Left renal cortex interstitium (tissue), 4 donors: Measurements from ENCODE around the gene SRSF12. TPM values are rescaled to one million over a fixed set of nuclear protein-coding genes. Genes with fewer than 3 reads are reported as not detected.
"Not testable (repeated sequence)": the region's sequence is repeated elsewhere in the genome, so short reads cannot be mapped to it uniquely, and the experiment has no call there.

ENCODE experiments used
- DNase-seq, 4 donors: peaks; one replicate each; pipeline ENCODE4 v3.0.0-alpha.2; 2013; ENCODE audit warnings: low read depth in 4 of 4, low spot score in 2 of 4, missing footprints in 1 of 4
- polyA plus RNA-seq, 4 donors: library from polyadenylated mRNA; unstranded; fragments of 120-200 nt; gene quantifications; one replicate each; pipeline ENCODE4 v1.2.1, GENCODE V29; 2013; ENCODE audit not compliant: insufficient read length in 4 of 4

The SRSF12 gene
- polyA plus RNA-seq, 4 donors, result 11.8 to 24.1 (median 15.7) TPM

- DNase-seq, result peak; percentile 64 to 92 (median 76)
Observed at GRCh38 chr6:89079511-89080234, 38.2 kb downstream of the SRSF12 start.

DNA sequence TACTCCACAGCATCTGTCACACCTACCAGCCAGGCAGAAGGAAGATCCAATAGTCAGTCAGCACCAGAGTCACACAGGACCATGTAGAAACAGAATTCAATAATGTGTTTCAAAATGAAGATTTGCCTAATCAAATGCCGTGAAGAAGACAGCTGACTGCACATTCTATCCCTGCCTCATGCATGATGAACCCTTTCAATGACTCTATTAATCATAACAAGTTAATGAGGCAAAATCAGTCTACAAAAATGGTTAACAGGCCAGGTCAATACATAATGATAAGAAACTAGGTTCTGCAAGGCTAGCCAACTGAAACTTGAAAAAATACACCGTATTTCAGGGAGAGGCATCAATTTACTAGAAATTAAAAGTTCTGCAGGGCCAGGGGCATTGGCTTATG lies 44.0 kb downstream of the SRSF12 start:
- no peak for DNase-seq

DNA sequence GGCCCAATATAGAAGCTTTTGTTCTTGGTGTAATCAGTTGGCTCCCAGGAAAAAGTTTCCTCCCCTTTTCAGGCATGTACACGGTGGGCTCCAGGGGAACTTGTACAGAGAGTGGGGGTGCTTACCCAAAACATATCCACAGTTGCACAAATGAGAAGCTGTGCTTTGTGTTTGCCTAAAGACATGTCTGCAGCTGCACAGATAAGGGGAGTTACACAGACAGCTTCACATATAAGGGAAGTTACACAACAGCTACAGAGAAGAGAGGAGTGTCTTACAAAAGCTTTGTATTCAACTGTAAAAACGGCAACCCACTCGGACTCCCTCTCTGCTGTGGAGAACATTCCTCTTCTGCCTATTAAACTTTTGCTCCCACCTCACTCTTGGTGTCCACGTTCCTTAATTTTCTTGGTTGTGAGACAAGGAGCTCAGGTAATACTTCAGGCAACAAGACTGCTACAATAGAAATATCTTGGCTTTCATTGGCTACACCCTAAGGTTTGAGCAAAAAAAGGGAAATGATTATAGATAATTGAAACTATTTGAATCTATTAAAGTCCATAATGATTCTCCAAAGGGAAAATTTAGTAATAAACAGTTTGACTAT lies 44.8 kb downstream of the SRSF12 start:
- DNase-seq, result no peak

DNA sequence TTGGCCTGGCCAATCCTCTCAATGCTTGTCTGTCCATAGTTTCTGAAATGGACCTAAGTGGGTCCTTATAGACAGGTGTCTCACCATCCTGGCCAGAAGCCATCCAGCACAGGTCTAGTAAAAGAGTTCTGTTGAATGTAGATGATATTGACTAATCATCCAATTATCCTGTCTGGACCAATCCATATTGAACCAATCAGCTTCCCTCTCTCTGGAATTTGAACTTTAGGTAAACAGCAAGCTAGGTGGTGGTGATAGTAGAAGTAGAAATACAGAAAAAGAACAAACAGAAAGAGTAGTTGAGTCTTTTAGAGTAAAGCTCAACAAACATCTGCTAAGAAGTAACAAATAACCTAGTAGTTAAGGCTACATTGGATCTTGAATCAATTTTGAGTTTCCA lies 46.8 kb downstream of the SRSF12 start:
- DNase-seq, result no peak

- DNase-seq, result no peak
Observed at GRCh38 chr6:89069536-89070163, 48.2 kb downstream of the SRSF12 start.

DNA sequence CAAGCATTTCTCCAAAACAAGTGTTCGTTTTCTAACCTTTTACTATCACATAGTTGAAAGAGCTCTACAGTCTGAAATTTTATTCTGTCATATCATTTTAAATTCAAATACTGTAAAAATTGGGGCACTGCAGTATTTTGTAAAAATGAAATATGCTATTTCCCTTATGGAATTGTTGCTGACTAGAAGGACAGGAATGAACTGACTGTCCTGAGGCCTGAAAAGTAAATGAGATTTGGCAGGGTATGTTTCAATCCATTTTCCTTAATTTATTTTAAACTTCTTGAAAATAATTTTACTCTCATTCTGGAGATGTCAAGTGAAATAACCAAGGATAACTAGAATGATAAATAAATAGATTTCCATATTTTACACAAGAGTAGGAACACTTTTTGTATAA lies 49.2 kb downstream of the SRSF12 start:
- no peak for DNase-seq

GRCh38 chr6:89067796-89068195 lies 50.1 kb downstream of the SRSF12 start:
- no peak for DNase-seq

- DNase-seq, result no peak
Observed at GRCh38 chr6:89066940-89067646, 50.8 kb downstream of the SRSF12 start.

DNA sequence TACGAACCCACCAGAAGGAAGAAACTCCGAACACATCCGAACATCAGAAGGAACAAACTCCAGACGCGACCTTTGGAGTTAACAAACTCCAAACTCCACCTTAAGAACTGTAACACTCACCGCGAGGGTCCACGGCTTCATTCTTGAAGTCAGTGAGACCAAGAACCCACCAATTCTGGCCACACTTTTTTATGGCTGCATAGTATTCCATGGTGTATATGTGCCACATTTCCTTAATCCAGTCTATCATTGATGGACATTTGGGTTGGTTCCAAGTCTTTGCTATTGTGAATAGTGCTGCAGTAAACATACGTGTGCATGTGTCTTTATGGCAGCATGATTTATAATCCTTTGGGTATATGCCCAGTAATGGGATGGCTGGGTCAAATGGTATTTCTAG lies 51.8 kb downstream of the SRSF12 start:
- not testable (repeated sequence) for DNase-seq

DNA sequence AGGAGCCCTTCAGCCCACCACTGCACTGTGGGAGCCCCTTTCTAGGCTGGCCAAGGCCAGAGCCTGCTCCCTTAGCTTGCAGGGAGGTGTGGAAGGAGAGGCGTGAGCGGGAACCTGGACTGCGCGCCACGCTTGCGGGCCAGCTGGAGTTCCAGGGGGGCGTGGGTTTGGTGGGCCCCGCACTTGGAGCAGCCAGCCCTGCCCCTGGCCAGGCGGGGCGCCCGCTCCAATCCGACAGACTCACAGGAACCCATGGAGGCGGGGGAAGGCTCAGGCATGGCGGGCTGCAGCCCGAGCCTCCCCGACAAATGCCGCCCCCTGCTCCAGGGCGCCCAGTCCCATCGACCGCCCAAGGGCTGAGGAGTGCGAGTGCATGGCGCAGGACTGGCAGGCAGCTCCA lies 52.9 kb downstream of the SRSF12 start:
- not testable (repeated sequence) for DNase-seq

GRCh38 chr6:89063881-89064280 lies 54.0 kb downstream of the SRSF12 start:
- DNase-seq, result no peak

DNA sequence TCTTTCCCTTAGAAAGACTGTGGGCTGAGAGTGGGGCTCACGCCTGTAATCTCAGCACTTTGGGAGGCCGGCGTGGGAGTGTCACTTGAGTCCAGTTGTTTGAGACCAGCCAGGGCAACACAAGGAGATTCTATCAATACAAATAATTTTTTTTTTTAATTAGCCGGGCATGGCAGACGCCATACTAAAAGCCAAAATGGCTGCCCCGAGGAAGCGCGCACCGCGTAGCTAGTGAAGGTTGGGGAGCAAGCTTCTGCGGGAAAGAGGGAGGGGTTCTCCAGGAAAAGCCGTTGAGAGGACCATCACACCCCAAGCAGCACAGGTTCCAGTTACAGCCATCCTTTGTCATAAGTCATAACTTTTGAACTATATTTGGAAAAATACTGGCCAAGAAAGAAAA lies 58.6 kb downstream of the SRSF12 start:
- DNase-seq, result no peak

GRCh38 chr6:89058627-89059026 lies 59.2 kb downstream of the SRSF12 start:
- no peak for DNase-seq

DNA sequence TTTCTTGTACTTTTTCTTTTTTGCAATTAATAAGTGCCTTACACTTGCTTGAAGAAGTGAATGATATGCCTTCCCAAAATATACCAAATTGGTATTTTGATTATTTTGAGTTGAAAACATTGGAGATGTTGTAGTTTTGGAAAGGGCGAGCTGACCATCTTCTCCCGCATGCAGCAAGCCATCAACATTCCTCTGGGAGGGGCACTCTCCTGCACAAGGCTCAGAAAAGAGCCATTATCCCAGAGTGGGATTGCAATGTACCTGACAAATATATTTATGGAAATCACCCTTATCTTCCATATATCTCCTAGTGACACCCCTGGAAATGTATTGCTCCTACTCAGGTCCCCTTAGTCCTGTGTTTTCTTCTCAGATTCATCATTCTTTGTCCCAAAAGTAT lies 60.1 kb downstream of the SRSF12 start:
- no peak for DNase-seq

DNA sequence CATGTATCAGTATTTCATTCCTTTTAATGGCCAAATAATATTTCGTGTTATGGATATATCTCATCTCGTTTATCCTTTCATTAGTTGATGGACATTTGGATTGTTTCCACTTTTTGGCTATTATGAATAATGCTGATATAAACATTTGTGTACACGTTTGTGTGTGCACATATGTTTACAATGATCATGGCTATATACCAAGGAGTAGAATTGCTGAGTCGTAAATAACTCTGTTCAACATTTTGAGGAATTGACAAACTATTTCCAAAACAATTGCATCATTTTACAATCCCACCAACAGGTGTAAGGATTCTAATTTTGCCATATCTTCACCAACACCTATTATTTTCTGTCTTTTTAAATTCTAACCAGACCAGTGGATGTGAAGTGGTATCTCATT lies 63.7 kb downstream of the SRSF12 start:
- no peak for DNase-seq

DNA sequence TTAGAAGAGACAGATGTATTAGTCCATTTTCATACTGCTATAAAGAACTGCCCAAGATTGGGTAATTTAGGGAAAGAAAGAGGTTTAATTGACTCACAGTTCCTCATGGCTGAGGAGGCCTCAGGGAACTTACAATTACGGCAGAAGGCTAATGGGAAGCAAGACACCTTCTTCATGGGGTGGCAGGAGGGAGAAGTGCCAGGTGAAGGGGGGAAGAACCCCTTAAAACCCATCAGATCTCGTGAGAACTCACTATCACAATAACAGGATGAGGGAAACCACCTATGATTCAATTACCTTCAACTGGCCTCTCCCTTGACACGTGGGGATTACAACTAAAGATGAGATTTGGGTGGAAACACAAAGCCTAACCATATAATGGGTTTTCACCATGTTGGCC lies 66.2 kb downstream of the SRSF12 start:
- DNase-seq, result no peak

DNA sequence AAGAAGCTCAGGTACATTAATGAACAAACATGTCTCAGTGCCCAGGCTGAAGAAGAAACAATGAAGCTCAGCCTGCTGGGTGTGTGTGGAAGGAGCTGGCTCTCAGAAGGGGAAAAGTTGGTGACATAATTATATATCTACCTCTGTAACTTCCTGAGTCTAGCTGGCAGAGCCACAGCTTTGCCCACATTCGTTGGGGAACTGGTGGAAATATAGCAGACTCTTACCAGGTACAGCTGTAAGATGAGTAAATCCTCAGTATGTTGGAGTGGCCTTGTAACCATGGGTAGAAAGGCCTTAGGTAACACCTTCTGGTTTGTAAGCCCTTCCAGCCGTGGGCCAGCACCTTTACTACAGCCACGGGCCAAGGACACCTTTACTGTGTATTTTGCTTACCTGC lies 67.2 kb downstream of the SRSF12 start:
- no peak for DNase-seq

DNA sequence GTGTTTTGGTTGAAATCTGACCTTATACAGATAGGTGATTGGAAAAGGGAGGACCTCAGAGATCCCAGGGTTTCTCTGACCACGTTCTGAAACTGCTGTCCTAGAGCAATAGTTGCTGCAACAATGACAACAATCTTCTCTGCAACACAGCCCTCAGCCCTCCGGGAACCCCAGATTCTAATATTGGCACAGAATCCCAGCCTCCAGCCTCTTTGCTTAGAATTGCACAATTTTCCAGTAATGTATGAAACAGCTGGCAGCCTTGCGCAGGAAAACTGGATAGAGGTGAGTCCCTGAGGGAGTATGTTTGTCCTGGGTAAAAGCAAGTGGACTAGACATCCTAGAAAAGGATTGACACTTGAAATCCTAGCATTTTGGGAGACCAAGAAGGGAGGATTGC lies 67.7 kb downstream of the SRSF12 start:
- DNase-seq, result no peak

DNA sequence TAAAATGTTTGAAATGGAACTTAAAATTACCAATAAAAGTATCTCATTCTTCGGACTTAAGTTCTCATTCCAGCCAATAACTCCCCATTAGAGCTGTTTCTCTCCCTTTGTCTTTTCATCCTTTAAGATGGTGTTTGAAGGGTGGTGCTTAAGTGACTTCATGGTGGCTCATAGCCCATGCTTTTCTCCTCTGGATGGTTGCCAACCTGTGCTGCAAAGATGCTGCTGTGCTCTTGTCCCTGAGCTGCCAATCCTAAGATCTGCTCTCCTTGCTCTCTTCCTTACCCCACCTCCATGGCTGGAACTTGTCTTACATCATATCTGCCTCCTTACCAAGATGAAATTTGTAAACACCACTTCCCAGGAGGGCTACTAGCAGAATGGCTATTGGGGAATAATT lies 68.9 kb downstream of the SRSF12 start:
- DNase-seq, result no peak

DNA sequence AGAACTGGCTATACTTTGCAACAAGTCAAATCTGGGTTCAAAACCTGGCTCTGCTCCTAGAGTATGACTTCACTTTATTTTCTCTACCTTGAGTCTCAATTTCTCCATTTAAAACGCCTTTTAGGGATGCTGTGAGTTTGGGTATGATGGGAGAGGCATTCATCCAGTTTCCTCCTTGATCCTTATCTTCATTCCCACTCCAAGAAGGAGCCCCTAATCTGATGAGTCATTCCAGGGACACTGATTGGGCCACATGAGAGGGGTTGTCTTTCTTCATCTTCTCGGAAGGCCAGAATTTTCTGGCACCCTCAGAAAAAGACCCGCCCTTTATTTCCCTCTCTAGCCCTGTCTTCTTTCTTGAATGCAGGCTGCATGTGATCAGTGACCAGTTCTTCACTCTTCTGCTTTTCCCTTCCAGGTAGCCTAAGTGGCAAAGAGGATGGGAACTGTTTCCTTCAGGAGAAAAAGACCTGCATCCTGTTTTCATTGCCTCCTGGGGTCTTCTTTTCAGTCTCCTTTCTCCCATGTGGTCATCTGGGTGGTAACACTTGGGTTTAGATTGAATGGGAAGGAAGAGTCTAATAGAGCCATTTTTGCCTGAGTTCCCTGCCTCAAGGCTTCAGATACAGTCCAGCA lies 69.5 kb downstream of the SRSF12 start:
- no peak for DNase-seq

DNA sequence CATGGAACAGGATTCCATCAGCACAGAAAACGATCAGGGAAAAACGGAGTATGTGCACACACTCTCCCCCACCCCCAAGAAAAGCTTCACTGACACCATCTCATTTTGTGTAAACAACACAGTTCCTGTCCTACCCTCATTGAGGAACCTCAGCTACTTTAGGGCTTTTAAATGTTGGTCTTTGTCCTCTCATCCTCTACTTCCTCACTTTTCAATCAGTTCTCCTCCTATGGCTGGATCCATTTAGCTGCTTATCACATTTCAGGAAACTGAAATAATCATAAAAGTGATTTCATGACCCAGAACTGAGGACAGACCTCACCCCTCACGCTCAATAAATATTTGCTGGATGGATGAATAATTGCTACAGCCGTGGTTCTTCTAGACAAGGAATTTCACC lies 70.4 kb downstream of the SRSF12 start:
- DNase-seq, result no peak
